CD4-positive, alpha-beta T cell treated with Interleukin-6 at 100 ng/mL for 8 hours (primary cell): ENCODE data around the gene MAPK13.
"Not testable (repeated sequence)": the region's sequence is repeated elsewhere in the genome, so short reads cannot be mapped to it uniquely, and the experiment has no call there.

Source experiments
- DNase-seq: peaks from one replicate; pipeline ENCODE4 v3.0.0-alpha.2; 2020; ENCODE audit warnings: mixed read lengths, low spot score

Gene MAPK13

GRCh38 chr6:36114798-36115408 lies 15.4 kb upstream of the MAPK13 start:
- DNase-seq, result peak; percentile 32

- no peak for DNase-seq
Measured at GRCh38 chr6:36115412-36115811, 14.9 kb upstream of the MAPK13 start.

GRCh38 chr6:36116066-36116864 lies 14.0 kb upstream of the MAPK13 start:
- DNase-seq, result no peak

GRCh38 chr6:36116943-36117342 lies 13.4 kb upstream of the MAPK13 start:
- no peak for DNase-seq

- no peak for DNase-seq
Measured at GRCh38 chr6:36117658-36118549, 12.4 kb upstream of the MAPK13 start.

GRCh38 chr6:36118550-36119107 lies 11.7 kb upstream of the MAPK13 start:
- DNase-seq, result peak; percentile 62

GRCh38 chr6:36119209-36119608 lies 11.1 kb upstream of the MAPK13 start:
- DNase-seq, result no peak

GRCh38 chr6:36120018-36120417 lies 10.3 kb upstream of the MAPK13 start:
- no peak for DNase-seq

- peak; percentile 83 for DNase-seq
Measured at GRCh38 chr6:36120539-36120938, 9.8 kb upstream of the MAPK13 start.

GRCh38 chr6:36120979-36121786 lies 9.1 kb upstream of the MAPK13 start:
- peak; percentile 58 for DNase-seq

GRCh38 chr6:36121787-36122494 lies 8.4 kb upstream of the MAPK13 start:
- no peak for DNase-seq

- no peak for DNase-seq
Measured at GRCh38 chr6:36122495-36123269, 7.6 kb upstream of the MAPK13 start.

- peak; percentile 93 for DNase-seq
Measured at GRCh38 chr6:36123270-36124139, 6.8 kb upstream of the MAPK13 start.

GRCh38 chr6:36124346-36124745 lies 6.0 kb upstream of the MAPK13 start:
- not testable (repeated sequence) for DNase-seq

- DNase-seq, result no peak
Measured at GRCh38 chr6:36124881-36125280, 5.4 kb upstream of the MAPK13 start.

GRCh38 chr6:36125575-36125974 lies 4.7 kb upstream of the MAPK13 start:
- no peak for DNase-seq

- no peak for DNase-seq
Measured at GRCh38 chr6:36126121-36126520, 4.2 kb upstream of the MAPK13 start.

GRCh38 chr6:36126553-36127458 lies 3.5 kb upstream of the MAPK13 start:
- DNase-seq, result no peak
